H9 (cell line): Measurements from ENCODE around the gene CUEDC2. TPM values are rescaled to one million over a fixed set of nuclear protein-coding genes. Genes with fewer than 3 reads are reported as not detected.
A peak's percentile ranks its signal among the peaks of the same experiment; 100 is the strongest.

ENCODE experiments used
- DNase-seq: peaks from one replicate; pipeline ENCODE4 v3.0.0-alpha.2; 2017
- H2AFZ ChIP-seq: one replicate; pipeline ENCODE4 v1.6.1; 2013; ENCODE audit warnings: mild to moderate bottlenecking, low read length, control low read depth, moderate library complexity
- H2AK5ac ChIP-seq: 2 replicates; pipeline ENCODE4 v1.6.1; 2013; ENCODE audit warnings: low read length, control low read depth, mixed read lengths; ENCODE audit not compliant: insufficient read length
- H2BK120ac ChIP-seq: one replicate; pipeline ENCODE4 v1.6.1; 2013; ENCODE audit warnings: low read depth, mild to moderate bottlenecking, low read length, control low read depth, inconsistent platforms; ENCODE audit not compliant: poor library complexity, severe bottlenecking
- H2BK12ac ChIP-seq: 2 replicates; pipeline ENCODE4 v1.6.1; 2013; ENCODE audit warnings: low read length, control low read depth, mixed read lengths, low read depth; ENCODE audit not compliant: insufficient read length
- H2BK15ac ChIP-seq: 2 replicates; pipeline ENCODE4 v1.6.1; 2013; ENCODE audit warnings: low read depth, low read length, control low read depth
- H2BK20ac ChIP-seq: one replicate; pipeline ENCODE4 v1.6.1; 2013; ENCODE audit warnings: low read depth, mild to moderate bottlenecking, low read length, control low read depth, inconsistent platforms; ENCODE audit not compliant: poor library complexity, severe bottlenecking
- H2BK5ac ChIP-seq: 2 replicates; pipeline ENCODE4 v1.6.1; 2013; ENCODE audit warnings: low read length, control low read depth, mixed read lengths; ENCODE audit not compliant: insufficient read length
- H3K14ac ChIP-seq: 2 replicates; pipeline ENCODE4 v1.6.1; 2013; ENCODE audit warnings: low read length, control low read depth; ENCODE audit not compliant: insufficient read depth
- H3K18ac ChIP-seq: 2 replicates; pipeline ENCODE4 v1.6.1; 2013; ENCODE audit warnings: low read depth, mild to moderate bottlenecking, mixed read lengths, low read length, control low read depth; ENCODE audit not compliant: insufficient read length
- H3K23ac ChIP-seq: 2 replicates; pipeline ENCODE4 v1.6.1; 2013; ENCODE audit warnings: low read length, control low read depth, mixed read lengths, low read depth; ENCODE audit not compliant: insufficient read length
- H3K23me2 ChIP-seq: 2 replicates; pipeline ENCODE4 v1.6.1; 2013; ENCODE audit warnings: low read depth, mild to moderate bottlenecking, mixed read lengths, low read length, control low read depth; ENCODE audit not compliant: insufficient read length, poor library complexity, severe bottlenecking
- H3K27ac ChIP-seq: 2 replicates; pipeline ENCODE4 v1.5.1; 2013; ENCODE audit warnings: low read length, control low read depth, mixed read lengths, low read depth; ENCODE audit not compliant: insufficient read length
- H3K27me3 ChIP-seq: 2 replicates; pipeline ENCODE4 v1.6.1; 2013; ENCODE audit warnings: low read length, control low read depth, inconsistent platforms; ENCODE audit not compliant: insufficient read depth
- H3K4ac ChIP-seq: 2 replicates; pipeline ENCODE4 v1.6.1; 2013; ENCODE audit warnings: low read depth, mild to moderate bottlenecking, control low read depth, inconsistent platforms, low read length, moderate library complexity
- H3K4me1 ChIP-seq: 2 replicates; pipeline ENCODE4 v1.6.1; 2013; ENCODE audit warnings: low read length, control low read depth, inconsistent platforms; ENCODE audit not compliant: insufficient read depth
- H3K4me2 ChIP-seq: 2 replicates; pipeline ENCODE4 v1.6.1; 2013; ENCODE audit warnings: low read length, control low read depth, mixed read lengths; ENCODE audit not compliant: insufficient read length, insufficient read depth
- H3K56ac ChIP-seq: 2 replicates; pipeline ENCODE4 v1.6.1; 2013; ENCODE audit warnings: low read depth, mild to moderate bottlenecking, mixed read lengths, low read length, control low read depth; ENCODE audit not compliant: insufficient read length
- H3K79me1 ChIP-seq: 2 replicates; pipeline ENCODE4 v1.6.1; 2013; ENCODE audit warnings: low read depth, mild to moderate bottlenecking, moderate library complexity, low read length, control low read depth, inconsistent platforms; ENCODE audit not compliant: insufficient read depth, poor library complexity, severe bottlenecking
- H3K79me2 ChIP-seq: 2 replicates; pipeline ENCODE4 v1.6.1; 2013; ENCODE audit warnings: low read length, control low read depth, inconsistent platforms; ENCODE audit not compliant: insufficient read depth
- H3K9ac ChIP-seq: 2 replicates; pipeline ENCODE4 v1.6.1; 2013; ENCODE audit warnings: low read length, control low read depth, mixed read lengths; ENCODE audit not compliant: insufficient read length; ENCODE audit errors: extremely low read depth
- H3K9me3 ChIP-seq: one replicate; pipeline ENCODE4 v1.6.1; 2013; ENCODE audit warnings: low read depth, low read length, inconsistent platforms; ENCODE audit not compliant: control insufficient read depth
- H3T11ph ChIP-seq: one replicate; pipeline ENCODE4 v1.6.1; 2013; ENCODE audit warnings: mild to moderate bottlenecking, low read length, control low read depth, inconsistent platforms
- H4K20me1 ChIP-seq: one replicate; pipeline ENCODE4 v1.6.1; 2013; ENCODE audit not compliant: control insufficient read depth, insufficient read length, insufficient read depth
- H4K5ac ChIP-seq: 2 replicates; pipeline ENCODE4 v1.6.1; 2013; ENCODE audit warnings: low read depth, mild to moderate bottlenecking, mixed read lengths, low read length, control low read depth; ENCODE audit not compliant: insufficient read length
- H4K8ac ChIP-seq: replicated peaks from 2 replicates; pipeline ENCODE4 v1.6.1; 2013; ENCODE audit warnings: low read length, control low read depth, mixed read lengths, low read depth; ENCODE audit not compliant: insufficient read length
- H4K91ac ChIP-seq: 2 replicates; pipeline ENCODE4 v1.6.1; 2013; ENCODE audit warnings: low read depth, mild to moderate bottlenecking, moderate library complexity, mixed read lengths, low read length, control low read depth; ENCODE audit not compliant: insufficient read length
- H3K27ac Mint-ChIP-seq, 3 experiments: 2 replicates in 2 of 3; 3 replicates in 1 of 3; pipeline ENCODE4 v1.8.0; 2020 to 2021; ENCODE audit warnings: mixed read lengths in 3 of 3, mild to moderate bottlenecking in 1 of 3, moderate library complexity in 1 of 3
- H3K27me3 Mint-ChIP-seq: 2 replicates; pipeline ENCODE4 v1.8.0; 2021; ENCODE audit warnings: low read depth, mild to moderate bottlenecking, moderate library complexity, mixed read lengths
- H3K36me3 Mint-ChIP-seq, 3 experiments: 2 replicates in 2 of 3; 3 replicates in 1 of 3; pipeline ENCODE4 v1.8.0; 2020 to 2021; ENCODE audit warnings: low read depth in 3 of 3, mixed read lengths in 3 of 3; ENCODE audit not compliant: insufficient read depth in 1 of 3
- H3K4me1 Mint-ChIP-seq, 2 experiments: 2 replicates each; pipeline ENCODE4 v1.8.0; 2020; ENCODE audit warnings: mixed read lengths in 2 of 2
- H3K4me3 Mint-ChIP-seq, 2 experiments: 2 replicates in 1 of 2; 3 replicates in 1 of 2; pipeline ENCODE4 v1.8.0; 2020 to 2021; ENCODE audit warnings: mild to moderate bottlenecking in 2 of 2, mixed read lengths in 2 of 2, moderate library complexity in 1 of 2
- H3K9me3 Mint-ChIP-seq, 2 experiments: 2 replicates in 1 of 2; 3 replicates in 1 of 2; pipeline ENCODE4 v1.8.0; 2020; ENCODE audit warnings: mild to moderate bottlenecking in 2 of 2, mixed read lengths in 2 of 2, moderate library complexity in 1 of 2
- WGBS: extraction: QIAGEN DNeasy Blood & Tissue Kit; methylation state at CpG from one replicate; pipeline ENCODE4 v1.1.7; 2013; ENCODE audit warnings: missing lambda C conversion rate, low lambda C conversion rate, mixed read lengths; ENCODE audit not compliant: insufficient read length; ENCODE audit errors: extremely low coverage; 5-methylcytosine and 5-hydroxymethylcytosine counted together
- total RNA-seq: library from RNA; stranded (reverse); gene quantifications from 2 replicates; pipeline ENCODE4 v1.2.1, GENCODE V29; 2021
- TF ChIP-seq, protein P1 (sequence below): fragments of 200-600 bp; sonication (generic); conservative IDR thresholded peaks from 3 replicates; pipeline ENCODE4 v1.8.0; 2021; ENCODE audit warnings: antibody characterized with exemption, mild to moderate bottlenecking

Gene CUEDC2
- total RNA-seq, 1 experiment from 2014 or later: 41.2 TPM

DNA sequence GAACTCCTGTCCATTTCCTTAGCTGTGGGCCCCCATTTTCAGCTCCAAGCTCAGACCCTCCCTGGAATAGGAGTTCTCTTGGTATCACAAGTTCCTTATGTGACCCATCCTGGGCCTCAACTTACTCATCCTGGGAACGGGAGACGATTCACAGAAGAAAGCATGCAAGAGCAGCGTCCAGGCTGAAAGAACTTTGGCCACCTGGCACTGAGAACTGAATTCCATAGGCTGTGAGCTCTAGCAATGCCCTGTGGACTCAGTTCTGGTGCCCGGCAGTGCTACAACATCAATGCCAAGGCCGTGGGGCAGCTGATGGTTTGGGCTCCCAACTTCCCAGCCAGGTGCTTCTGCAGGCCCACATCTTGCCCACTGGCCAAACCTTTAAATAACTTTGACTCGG is 3.9 kb upstream of the CUEDC2 start:
- H3K18ac ChIP-seq: no peak overlapping the region
- H3K9me3 ChIP-seq: no peaks in the 10 kb centered on the region
- no peaks in the 10 kb centered on the region for H3K79me1 ChIP-seq
- Mint-ChIP-seq H3K4me1 (peaks cover 16 to 34% of the 10 kb centered on the region in 2 experiments), H3K27me3 (peaks cover 69% of the 10 kb centered on the region), H3K36me3 (0 out of 7 replicates have a peak, but pooled peaks cover 0 to 1% (median 0%) of the 10 kb centered on the region in 3 experiments), H3K9me3 (no peaks in the 10 kb centered on the region; a peak in 1 of 5 replicates), H3K4me3 (peak overlapping the region in 1 of 2 experiments; percentile 39; a peak in 1 of 5 replicates), H3K27ac (no peak overlapping the region)
- H3K79me2 ChIP-seq: no peaks in the 10 kb centered on the region
- DNase-seq: no peak
- no peak overlapping the region for H2BK5ac ChIP-seq
- no peak overlapping the region for H2BK120ac ChIP-seq
- no peak overlapping the region for H2AK5ac ChIP-seq
- H3K4me2 ChIP-seq: no peak overlapping the region
- no peak overlapping the region for H2BK20ac ChIP-seq
- H4K8ac ChIP-seq: no peak overlapping the region
- no peak overlapping the region for H4K91ac ChIP-seq
- H3K4me1 ChIP-seq: peaks cover 5% of the 10 kb centered on the region; the same call in 1 of the 2 replicates
- H2AFZ ChIP-seq: no peak overlapping the region
- H3K23ac ChIP-seq: no peak overlapping the region
- H2BK15ac ChIP-seq: no peak overlapping the region
- WGBS: no CpG with 5 or more reads among the region's 6 CpGs
- no peak overlapping the region for H2BK12ac ChIP-seq
- H3T11ph ChIP-seq: no peak overlapping the region
- H3K56ac ChIP-seq: no peak overlapping the region
- no peak overlapping the region for H3K9ac ChIP-seq
- H3K27ac ChIP-seq: no peak overlapping the region
- H3K27me3 ChIP-seq: peaks cover 29% of the 10 kb centered on the region; the same call in 1 of the 2 replicates
- H4K5ac ChIP-seq: no peak overlapping the region
- H3K23me2 ChIP-seq: peaks cover 9% of the 10 kb centered on the region
- TF ChIP-seq, protein P1, sequence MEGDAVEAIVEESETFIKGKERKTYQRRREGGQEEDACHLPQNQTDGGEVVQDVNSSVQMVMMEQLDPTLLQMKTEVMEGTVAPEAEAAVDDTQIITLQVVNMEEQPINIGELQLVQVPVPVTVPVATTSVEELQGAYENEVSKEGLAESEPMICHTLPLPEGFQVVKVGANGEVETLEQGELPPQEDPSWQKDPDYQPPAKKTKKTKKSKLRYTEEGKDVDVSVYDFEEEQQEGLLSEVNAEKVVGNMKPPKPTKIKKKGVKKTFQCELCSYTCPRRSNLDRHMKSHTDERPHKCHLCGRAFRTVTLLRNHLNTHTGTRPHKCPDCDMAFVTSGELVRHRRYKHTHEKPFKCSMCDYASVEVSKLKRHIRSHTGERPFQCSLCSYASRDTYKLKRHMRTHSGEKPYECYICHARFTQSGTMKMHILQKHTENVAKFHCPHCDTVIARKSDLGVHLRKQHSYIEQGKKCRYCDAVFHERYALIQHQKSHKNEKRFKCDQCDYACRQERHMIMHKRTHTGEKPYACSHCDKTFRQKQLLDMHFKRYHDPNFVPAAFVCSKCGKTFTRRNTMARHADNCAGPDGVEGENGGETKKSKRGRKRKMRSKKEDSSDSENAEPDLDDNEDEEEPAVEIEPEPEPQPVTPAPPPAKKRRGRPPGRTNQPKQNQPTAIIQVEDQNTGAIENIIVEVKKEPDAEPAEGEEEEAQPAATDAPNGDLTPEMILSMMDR: no peak
- H4K20me1 ChIP-seq: no peaks in the 10 kb centered on the region
- H3K14ac ChIP-seq: no peak overlapping the region
- H3K4ac ChIP-seq: no peak overlapping the region
